Measurements from ENCODE around the gene TMEM11.
A peak's percentile ranks its signal among the peaks of the same experiment; 100 is the strongest.

Gene TMEM11

GRCh38 chr17:21214015-21214776 lies at the start of gene TMEM11:
Gene TMEM11, minus strand, starts transcription at chr17:21214161. Its CDS starts 9 bp downstream, at chr17:21214152.
- peak; percentile 93 for DNase-seq (ENCODE audit: low read depth)

DNA sequence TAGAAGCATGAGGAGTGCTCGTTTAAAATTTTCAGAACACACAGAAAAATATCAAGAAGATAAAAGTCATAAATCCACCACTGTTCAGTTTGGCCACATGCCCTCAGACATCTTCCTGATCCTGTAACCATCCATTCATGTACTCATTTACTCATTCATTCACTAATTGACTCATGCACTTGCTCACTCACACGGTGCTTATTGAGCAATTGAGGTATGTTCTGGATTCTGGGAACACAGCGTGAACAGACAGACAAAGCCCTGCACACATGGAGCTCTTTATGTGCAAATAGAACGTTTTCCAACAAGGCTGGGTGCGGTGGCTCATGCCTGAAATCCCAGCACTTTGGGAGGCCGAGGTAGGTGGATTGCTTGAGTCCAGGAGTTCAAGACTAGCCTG lies 49.4 kb upstream of the TMEM11 start:
- no peak for DNase-seq (ENCODE audit: low read depth)

DNA sequence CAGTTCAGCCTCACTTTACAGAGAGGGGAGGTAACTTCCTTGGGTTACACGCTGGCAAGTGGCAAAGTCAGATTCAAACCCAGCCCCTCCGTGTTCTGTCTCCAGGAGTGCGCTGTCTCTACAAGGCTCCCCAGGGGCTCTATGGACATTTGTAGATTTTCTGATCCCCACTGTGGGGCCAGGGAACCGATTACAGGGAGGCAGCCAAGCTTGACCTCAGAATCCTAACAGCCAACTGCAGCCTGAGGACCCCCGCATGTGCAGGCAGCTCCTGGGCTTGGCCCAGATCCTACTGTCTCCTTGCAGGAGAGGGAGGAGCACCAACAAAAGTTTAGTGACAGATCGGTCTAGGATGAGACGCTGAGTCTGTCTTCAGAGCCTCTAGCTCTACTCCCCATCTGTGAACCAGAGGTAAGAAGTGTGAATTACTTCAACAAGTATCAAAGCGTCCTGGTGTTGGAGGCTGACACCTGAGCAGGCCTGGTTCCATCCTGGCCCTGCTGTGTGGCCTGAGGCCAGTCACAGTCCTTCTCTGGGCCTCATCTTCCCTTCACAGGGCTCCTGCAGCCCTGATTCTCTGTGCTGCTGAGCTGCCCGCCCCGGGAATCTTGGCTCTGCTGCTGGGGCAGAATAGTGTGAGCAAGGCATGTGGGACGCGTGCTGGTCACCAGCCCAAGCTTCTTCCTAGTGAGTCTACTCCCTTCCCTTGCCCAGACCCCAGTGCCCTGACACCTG lies 48.5 kb upstream of the TMEM11 start:
- DNase-seq (ENCODE audit: low read depth) = no peak

- DNase-seq (ENCODE audit: low read depth) = no peak
These were observed 44.6 kb upstream of the TMEM11 start for GRCh38 chr17:21258593-21258992.

DNA sequence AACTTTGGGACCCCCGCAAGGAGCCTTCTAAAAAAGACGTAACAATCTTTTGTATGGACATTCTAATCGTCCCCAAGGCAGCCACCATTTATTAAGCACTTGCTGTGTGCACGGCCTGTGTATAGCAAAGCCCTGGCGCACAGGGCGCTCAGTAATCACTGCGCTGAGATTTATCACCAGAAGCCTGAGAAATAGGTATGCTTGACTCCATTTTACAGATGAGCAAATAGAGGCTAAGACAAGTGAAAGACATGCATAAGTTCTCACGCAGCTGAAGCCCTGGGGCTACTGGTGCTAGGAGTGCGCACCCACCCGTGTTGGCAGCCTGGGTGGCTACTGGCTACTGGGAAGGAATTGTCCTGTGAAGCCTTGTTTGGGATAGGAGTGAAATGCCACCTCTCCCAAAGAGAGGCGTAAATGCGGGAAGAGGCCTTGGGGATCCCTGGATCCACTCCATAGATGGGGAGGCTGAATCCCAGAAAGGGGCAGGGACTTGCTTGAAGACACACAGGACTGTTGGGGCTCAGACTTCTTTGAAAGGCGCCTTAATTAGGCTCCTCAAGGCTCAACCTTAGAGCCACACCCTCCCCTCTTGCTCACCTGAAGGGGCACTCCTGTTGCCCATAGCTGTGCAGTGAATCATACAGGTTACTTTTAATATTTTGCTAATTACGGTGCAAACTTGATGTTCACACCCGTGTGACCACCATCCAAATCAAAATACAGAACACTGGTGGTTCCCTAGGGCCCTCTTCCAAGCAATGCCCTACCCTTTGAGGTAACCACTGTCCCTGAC lies 39.9 kb upstream of the TMEM11 start:
- DNase-seq (ENCODE audit: low read depth) = no peak

DNA sequence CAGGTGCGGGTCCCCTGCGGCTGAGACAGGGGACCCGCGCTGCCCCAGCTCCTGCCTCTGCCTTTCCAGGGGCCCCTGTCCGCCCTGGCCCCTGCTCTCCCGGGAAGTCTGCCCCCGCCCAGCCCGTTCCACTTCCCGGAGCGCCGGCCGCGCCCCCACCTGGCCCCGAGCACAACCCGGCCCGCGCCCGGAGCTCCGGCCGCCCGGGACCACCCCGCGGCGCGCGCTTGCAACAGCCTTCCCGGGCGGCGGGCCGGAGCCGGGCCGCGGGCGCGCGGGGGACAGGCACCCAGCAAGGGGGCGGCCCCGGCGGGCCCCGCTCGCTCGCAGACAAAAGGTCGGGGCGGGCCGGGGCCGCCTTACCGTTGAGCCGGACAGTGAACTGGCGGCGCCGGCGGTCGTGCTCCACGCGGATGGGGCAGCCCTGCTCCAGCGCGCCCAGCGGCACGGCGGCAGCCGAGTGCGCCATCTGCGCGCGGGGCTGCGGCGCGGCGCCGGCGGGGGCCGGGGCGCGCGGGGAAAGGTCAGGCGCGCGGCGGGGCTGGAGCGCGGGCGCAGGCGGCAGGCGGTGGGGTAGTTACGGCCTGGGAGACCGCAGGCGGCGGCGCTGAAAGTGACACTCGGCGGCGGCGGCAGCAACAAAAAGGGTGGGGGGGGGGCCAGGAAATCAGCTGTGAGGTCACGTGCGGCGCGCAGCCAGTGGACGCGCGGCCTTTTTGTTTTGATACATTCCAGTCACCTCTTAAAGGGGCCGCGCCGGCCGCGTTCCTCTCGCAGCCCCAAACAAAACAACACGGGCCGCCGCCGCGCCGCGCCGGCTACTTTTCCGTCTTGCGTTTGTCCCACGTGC lies 39.1 kb upstream of the TMEM11 start, which contains the start of gene NATD1:
TSS of gene NATD1 (minus strand) at position 615 of the 850 bp plus-strand sequence. CDS start at position 469, 146 bp downstream.
- peak; percentile 72 for DNase-seq (ENCODE audit: low read depth)

- DNase-seq (ENCODE audit: low read depth) = no peak
These were observed 38.4 kb upstream of the TMEM11 start for GRCh38 chr17:21252289-21252795.

GRCh38 chr17:21251337-21252010 lies 37.5 kb upstream of the TMEM11 start:
- DNase-seq (ENCODE audit: low read depth) = no peak

GRCh38 chr17:21250854-21251253 lies 36.9 kb upstream of the TMEM11 start:
- no peak for DNase-seq (ENCODE audit: low read depth)

DNA sequence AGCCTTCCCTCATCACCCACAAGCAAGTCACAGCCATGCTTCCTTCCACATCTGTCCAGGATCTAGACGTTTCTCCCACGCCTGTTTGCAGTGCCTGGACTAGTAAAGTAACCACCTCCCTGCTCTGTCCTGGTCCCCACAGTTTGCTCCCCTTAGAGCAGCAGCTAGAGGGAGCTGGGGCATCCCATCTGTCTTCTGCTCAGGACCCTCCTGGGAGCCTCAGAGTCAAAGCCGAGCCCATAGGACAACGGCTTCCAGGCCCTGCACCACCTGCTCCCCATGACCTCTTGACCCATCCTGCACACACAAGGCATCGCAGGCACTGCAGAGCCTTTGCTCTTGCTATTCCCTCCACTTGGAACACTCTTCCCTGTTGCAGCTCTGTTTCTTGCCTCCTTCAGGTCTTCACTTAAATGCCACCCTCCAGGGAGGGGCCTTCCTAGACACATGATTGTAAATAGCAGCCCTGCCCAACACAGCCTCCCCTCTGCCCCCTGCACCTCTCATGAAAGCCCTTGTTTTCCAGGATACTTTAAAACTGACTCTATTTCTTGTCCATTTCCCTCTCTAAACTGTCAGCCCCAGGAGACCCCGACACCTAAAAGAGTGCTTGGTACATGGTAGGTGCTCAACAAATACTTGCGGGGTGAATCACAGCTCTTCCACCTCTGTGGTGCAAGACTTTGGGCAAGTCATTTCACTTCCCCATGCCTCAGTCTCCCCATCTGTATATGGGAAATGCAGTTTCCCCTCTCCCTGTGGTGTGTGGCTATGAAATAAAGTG lies 36.2 kb upstream of the TMEM11 start:
- no peak for DNase-seq (ENCODE audit: low read depth)

DNA sequence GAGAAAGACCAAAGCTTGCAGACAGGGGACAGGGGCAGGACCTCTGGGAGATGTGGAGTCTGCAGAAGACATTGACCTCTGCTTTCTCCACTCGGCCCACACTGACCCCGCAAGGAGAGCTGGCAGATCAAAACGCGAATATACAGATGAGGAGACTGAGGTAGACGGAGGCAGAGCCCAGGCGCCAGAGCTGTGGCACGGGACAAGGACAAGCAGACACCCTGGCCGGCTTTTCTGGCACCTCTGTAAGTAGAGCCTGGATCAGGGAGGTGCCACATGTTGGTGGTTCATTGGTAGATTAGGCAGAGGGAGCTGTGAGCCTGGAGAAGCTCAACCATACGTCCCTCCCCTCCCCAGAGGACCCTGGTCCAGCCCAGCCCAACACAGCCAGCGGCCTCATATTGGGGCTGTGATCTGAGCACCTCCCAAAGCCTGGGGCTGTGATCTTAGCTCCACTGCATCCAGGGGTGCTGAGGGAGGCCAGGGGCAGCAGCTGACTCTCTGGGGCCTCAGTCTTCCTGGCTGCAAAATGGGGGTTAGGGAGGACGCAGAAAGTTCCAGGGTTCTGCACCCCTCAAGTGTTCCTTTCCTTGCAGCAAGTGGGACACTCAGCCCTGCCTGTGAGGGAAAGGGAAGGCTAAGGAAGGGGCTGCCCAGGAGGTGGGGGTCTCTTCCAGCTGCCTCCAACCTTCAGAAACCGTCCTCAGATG lies 35.3 kb upstream of the TMEM11 start:
- no peak for DNase-seq (ENCODE audit: low read depth)

DNA sequence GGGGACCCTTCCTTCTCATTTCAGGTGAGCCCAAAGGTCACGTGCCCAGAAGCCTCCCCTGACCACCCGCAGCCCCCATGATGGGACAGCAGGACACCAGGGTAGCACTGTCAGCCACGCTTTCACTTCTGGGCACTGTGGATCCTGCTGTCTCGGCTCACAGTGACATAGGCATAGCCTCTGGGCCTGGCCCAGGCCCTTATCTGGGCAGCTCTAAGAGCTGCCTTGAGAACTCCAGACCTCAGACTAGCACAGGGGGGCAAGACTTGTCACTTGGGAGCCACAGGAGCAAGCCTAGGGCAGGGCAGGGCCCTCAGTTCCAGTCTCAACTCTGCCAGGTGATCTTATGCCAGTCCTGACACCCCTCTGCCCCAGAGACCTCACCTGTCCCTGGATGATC lies 34.5 kb upstream of the TMEM11 start:
- DNase-seq (ENCODE audit: low read depth) = no peak

DNA sequence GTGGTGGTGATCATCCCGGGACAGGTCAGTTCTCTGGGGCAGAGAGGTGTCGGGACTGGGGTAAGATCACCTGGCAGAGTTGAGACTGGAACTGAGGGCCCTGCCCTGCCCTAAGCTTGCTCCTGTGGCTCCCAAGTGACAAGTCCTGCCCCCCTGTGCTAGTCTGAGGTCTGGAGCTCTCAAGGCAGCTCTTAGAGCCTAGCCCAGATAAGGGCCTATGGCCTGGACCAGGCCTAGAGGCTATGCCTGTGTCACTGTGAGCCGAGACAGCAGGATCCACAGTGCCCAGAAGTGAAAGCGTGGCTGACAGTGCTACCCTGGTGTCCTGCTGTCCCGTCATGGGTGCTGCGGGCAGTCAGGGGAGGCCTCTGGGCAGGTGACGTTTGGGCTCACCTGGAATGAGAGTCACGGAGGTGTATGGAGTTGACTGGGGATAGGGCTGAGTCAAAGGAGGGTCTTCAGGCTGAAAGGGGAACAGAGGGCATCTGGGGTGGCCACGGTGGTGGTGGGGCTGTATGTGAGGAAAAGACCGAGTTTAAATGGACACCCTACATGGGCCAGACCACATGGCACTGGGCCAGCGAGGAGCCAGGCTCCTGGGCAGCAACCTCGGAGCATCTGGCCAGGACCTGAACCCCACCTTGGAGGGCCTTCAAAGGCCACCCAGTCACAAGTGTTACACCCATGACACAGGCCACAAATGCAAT lies 33.7 kb upstream of the TMEM11 start:
- DNase-seq (ENCODE audit: low read depth) = no peak

DNA sequence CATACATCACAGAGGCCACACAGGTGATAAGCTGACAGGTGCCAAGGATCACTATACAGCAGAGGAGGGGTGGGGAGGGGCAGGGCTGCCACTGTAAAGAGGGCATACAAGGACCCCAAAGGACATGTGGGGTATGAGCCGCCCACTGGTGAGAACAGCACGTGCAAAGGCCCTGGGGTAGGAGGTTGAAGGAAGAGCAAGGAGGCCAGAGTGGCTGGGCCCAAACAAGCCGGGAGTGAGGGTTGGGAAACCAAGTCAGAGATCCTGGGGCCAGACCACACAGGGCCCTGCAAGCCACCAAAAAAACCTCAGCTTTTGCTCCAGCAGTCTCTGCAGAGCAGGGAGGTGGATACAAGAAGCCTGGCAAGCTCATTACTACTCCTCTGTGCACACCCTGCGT lies 32.7 kb upstream of the TMEM11 start:
- no peak for DNase-seq (ENCODE audit: low read depth)

GRCh38 chr17:21245639-21246084 lies 31.7 kb upstream of the TMEM11 start:
- DNase-seq (ENCODE audit: low read depth) = no peak

- DNase-seq (ENCODE audit: low read depth) = no peak
These were observed 29.7 kb upstream of the TMEM11 start for GRCh38 chr17:21243516-21244303.

GRCh38 chr17:21242780-21243515 lies 29.0 kb upstream of the TMEM11 start:
- no peak for DNase-seq (ENCODE audit: low read depth)
